Measurements from ENCODE around the gene UBE3C.
"Not testable (repeated sequence)": the region's sequence is repeated elsewhere in the genome, so short reads cannot be mapped to it uniquely, and the experiment has no call there.

The UBE3C gene

DNA sequence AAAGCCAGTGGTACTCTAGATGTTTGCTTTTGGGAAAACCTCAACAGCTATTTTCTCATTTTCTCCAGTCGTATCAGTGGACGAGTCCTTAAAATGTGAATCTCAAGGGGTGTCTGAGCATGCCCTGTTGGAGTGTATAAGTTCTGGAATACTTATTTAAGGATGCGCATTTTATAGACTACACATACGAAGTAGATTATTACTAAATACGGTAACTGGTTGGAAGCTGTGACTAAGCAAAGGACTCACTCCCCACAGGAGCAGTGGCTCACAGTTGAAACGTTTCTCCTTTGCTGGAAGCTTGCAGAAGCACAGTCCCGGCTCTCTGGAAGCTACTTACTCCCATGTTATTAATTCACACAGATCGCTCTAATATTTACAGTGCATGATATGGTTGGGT lies 107.3 kb downstream of the UBE3C start:
- TF ChIP-seq, protein P1, sequence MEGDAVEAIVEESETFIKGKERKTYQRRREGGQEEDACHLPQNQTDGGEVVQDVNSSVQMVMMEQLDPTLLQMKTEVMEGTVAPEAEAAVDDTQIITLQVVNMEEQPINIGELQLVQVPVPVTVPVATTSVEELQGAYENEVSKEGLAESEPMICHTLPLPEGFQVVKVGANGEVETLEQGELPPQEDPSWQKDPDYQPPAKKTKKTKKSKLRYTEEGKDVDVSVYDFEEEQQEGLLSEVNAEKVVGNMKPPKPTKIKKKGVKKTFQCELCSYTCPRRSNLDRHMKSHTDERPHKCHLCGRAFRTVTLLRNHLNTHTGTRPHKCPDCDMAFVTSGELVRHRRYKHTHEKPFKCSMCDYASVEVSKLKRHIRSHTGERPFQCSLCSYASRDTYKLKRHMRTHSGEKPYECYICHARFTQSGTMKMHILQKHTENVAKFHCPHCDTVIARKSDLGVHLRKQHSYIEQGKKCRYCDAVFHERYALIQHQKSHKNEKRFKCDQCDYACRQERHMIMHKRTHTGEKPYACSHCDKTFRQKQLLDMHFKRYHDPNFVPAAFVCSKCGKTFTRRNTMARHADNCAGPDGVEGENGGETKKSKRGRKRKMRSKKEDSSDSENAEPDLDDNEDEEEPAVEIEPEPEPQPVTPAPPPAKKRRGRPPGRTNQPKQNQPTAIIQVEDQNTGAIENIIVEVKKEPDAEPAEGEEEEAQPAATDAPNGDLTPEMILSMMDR (IDR thresholded peaks at IDR 0.05; ENCODE audit: insufficient read depth, low read length, missing control alignments): no peak
- no peak for DNase-seq (ENCODE audit: low read depth, low spot score)
- H3K4me3 ChIP-seq (ENCODE audit: low read depth, low read length): no peak overlapping the region
- ChIA-PET POLR2A (no interaction called here), CTCF (interaction anchor here (1.5 to 7.6 kb wide), 3 partner anchors 11 to 274 kb away, joined by 4 to 159 read pairs (median 4); no protein-coding TSS in a partner anchor)

DNA sequence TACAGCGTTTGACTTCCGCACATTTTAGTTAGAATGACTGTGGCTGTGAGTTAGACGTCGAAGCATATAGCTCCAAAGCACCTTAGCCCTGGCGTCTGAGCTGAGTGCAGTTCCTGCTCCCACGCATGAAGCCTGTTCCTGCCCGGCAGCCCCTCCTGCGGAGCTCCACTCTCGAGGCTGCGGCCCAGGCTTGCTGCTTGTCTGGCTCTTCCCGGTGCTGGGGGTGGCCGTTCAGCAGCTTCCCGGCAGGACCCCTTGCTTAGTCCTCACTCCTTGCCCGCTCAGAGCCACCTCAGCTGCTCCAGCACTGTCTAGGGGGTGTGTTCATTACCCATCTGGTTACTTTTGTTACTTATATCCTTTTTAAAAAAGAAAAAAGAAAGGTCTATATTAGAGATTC lies 109.9 kb downstream of the UBE3C start:
- ChIA-PET CTCF (interaction anchor here (1.0 to 7.6 kb wide), 7 partner anchors 13 to 37 kb away, joined by 3 to 159 read pairs (median 5); no protein-coding TSS in a partner anchor), POLR2A (no interaction called here)
- TF ChIP-seq, protein P1 (IDR thresholded peaks at IDR 0.05; ENCODE audit: insufficient read depth, low read length, missing control alignments): no peak
- DNase-seq (ENCODE audit: low read depth, low spot score): no peak
- H3K4me3 ChIP-seq (ENCODE audit: low read depth, low read length): no peak overlapping the region

DNA sequence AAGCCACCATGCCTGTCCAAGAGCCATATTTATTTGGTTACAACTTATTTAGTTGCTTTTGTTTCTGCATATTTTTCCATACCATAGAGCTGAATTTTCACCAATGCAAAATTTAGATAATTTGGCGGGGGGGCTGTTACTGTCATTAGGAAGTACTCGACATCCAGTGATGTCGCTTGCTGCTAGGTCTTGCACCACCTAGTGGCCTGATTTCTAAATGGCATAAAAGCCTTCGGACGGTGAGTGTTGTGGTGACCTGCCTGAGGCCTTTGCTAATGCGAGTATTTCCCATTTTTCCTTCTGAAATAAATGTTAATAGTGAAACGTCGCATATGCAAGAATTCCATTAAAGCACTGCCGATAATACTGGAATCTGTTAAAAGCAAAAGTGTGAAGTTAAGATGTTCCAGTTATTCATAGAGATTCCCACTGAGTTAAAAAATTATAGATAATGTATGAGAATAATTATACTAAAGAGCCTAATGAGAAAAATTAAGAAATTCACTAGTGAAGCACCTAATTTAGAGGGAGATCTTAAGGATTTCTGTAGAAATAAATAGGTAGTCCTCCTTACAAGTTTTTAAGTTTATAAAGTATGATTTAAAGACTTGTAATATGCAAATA lies 112.0 kb downstream of the UBE3C start:
- ChIA-PET CTCF (interaction anchor here (0.7 to 7.6 kb wide), 22 partner anchors 9 to 301 kb away, joined by 3 to 159 read pairs (median 4); no protein-coding TSS in a partner anchor), POLR2A (no interaction called here)
- no peak overlapping the region for H3K4me3 ChIP-seq (ENCODE audit: low read depth, low read length)
- TF ChIP-seq, protein P1 (IDR thresholded peaks at IDR 0.05; ENCODE audit: insufficient read depth, low read length, missing control alignments): peak; percentile 77
- DNase-seq (ENCODE audit: low read depth, low spot score): no peak

DNA sequence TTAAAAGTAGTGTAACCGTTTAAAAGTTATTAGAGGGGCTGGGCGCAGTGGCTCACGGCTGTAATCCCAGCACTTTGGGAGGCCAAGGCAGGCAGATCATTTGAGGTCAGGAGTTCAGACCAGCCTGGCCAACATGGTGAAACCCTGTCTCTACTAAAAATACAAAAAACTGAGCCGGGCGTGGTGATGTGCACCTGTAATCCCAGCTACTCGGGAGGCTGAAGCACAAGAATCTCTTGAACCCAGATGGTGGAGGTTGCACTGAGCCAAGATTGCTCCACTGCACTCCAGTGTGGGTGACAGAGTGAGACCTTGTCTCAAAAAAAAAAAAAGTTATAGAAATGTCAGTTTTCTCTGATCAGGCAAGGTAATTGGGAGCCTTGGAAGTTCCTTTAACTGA lies 113.1 kb downstream of the UBE3C start:
- CTCF ChIA-PET: interaction anchor here (1.0 to 7.6 kb wide), 8 partner anchors 10 to 281 kb away, joined by 3 to 159 read pairs (median 18); no protein-coding TSS in a partner anchor
- POLR2A ChIA-PET; H3K4me3 ChIP-seq (ENCODE audit: low read depth, low read length); DNase-seq (ENCODE audit: low read depth, low spot score): not testable (repeated sequence)

DNA sequence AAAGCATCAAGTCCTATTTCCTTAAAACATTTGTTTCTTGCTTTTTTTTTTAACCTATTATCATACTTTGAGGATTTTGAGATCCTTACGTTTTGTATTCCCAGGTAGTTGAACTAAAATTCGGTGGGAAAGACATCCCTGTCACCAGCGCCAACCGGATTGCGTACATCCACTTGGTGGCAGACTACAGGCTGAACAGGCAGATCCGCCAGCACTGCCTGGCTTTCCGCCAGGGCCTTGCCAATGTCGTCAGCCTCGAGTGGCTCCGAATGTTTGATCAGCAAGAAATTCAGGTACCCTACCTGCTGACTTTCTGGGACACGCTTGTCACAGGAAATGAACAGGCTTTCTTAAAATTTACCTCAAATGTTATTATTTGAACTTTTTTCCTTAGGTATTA lies 115.1 kb downstream of the UBE3C start:
- TF ChIP-seq, protein P1 (IDR thresholded peaks at IDR 0.05; ENCODE audit: insufficient read depth, low read length, missing control alignments): no peak
- ChIA-PET POLR2A (no interaction called here), CTCF (interaction anchor here (1.5 kb wide), 1 partner anchor 19 kb away, joined by 4 read pairs; no protein-coding TSS in a partner anchor)
- H3K4me3 ChIP-seq (ENCODE audit: low read depth, low read length): no peak overlapping the region
- DNase-seq (ENCODE audit: low read depth, low spot score): no peak

DNA sequence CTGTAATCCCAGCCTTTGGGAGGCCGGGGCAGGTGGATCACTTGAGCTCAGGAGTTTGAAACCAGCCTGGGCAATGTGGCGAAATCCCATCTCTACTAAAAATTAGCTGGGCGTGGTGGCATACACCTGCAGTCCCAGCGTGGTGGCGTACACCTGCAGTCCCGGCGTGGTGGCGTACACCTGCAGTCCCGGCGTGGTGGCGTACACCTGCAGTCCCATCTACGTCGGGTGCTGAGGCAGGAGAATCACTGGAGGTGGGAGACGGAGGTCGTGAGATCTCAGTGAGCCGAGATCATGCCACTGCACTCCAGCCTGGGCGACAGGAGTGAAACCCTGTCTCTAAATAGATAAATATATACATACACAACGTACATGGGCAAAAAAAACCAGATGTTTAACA lies 116.1 kb downstream of the UBE3C start:
- POLR2A ChIA-PET; DNase-seq (ENCODE audit: low read depth, low spot score); H3K4me3 ChIP-seq (ENCODE audit: low read depth, low read length): not testable (repeated sequence)
- CTCF ChIA-PET: interaction anchor here (0.8 to 2.3 kb wide), 7 partner anchors 15 to 25 kb away, joined by 3 to 13 read pairs (median 3); no protein-coding TSS in a partner anchor

DNA sequence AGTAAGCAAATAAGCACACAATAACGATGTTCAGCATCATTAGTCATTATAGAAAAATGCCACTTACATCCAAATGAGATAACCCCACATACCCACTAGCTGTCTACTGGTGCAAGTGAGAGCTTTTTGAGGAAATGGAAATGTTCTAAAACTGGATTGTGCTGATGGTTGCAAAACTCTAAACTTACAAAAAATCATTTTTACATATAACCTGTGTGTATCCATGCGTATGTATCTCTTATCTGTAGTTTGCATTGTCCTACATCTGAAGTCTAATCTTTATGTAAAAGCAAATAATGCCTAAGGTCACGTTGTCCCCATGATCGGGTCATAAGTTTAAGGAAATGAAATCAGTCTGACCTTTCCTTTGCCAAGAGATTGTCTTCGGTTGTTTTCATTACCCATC lies 116.5 kb downstream of the UBE3C start:
- H3K4me3 ChIP-seq (ENCODE audit: low read depth, low read length): no peak overlapping the region
- CTCF ChIA-PET: interaction anchor here (0.8 to 2.3 kb wide), 7 partner anchors 15 to 26 kb away, joined by 3 to 13 read pairs (median 3); no protein-coding TSS in a partner anchor

More for the DNA sequence above, 116.5 kb downstream of the UBE3C start:
- POLR2A ChIA-PET: no interaction called here
- TF ChIP-seq, protein P1 (IDR thresholded peaks at IDR 0.05; ENCODE audit: insufficient read depth, low read length, missing control alignments): no peak
- no peak for DNase-seq (ENCODE audit: low read depth, low spot score)
